BE2C (cell line): ENCODE data around the gene RGMA.

Source experiments
- DNase-seq: peaks from one replicate; pipeline ENCODE4 v3.0.0-alpha.2; 2020
- H3K27me3 ChIP-seq: fragments of 250-450 bp; sonication (Bioruptor Pico); 2 replicates; pipeline ENCODE4 v1.5.1; 2020; ENCODE audit warnings: mild to moderate bottlenecking
- H3K36me3 ChIP-seq: fragments of 250-450 bp; sonication (Bioruptor Pico); 2 replicates; pipeline ENCODE4 v1.5.1; 2020; ENCODE audit warnings: mild to moderate bottlenecking
- H3K4me1 ChIP-seq: fragments of 250-450 bp; sonication (Bioruptor Pico); 2 replicates; pipeline ENCODE4 v1.5.1; 2020
- H3K4me3 ChIP-seq: 2 replicates; pipeline ENCODE4 v1.5.1; 2011; ENCODE audit warnings: low read depth, low read length
- H3K9me3 ChIP-seq: fragments of 250-450 bp; sonication (Bioruptor Pico); 2 replicates; pipeline ENCODE4 v1.5.1; 2020
- CTCF ChIP-seq: IDR thresholded peaks from 2 replicates; pipeline ENCODE4 v1.5.1; 2012; ENCODE audit warnings: mild to moderate bottlenecking, low read depth, low read length

The RGMA gene

GRCh38 chr15:93073465-93073952 lies 15.5 kb downstream of the RGMA start:
- no peaks in the 10 kb centered on the region for H3K36me3 ChIP-seq
- no peak for TF ChIP-seq CTCF
- peaks cover 43% of the 10 kb centered on the region for H3K27me3 ChIP-seq
- no peak for DNase-seq
- H3K4me1 ChIP-seq = no peaks in the 10 kb centered on the region
- no peaks in the 10 kb centered on the region for H3K9me3 ChIP-seq
- H3K4me3 ChIP-seq = peak overlapping the region; percentile 33; the same call in 1 of the 2 replicates

GRCh38 chr15:93072411-93073394 lies 16.3 kb downstream of the RGMA start:
- Histone ChIP-seq H3K4me1 (no peaks in the 10 kb centered on the region), H3K9me3 (no peaks in the 10 kb centered on the region), H3K4me3 (peak overlapping the region; percentile 58), H3K36me3 (no peaks in the 10 kb centered on the region), H3K27me3 (peaks cover 37% of the 10 kb centered on the region)
- no peak for TF ChIP-seq CTCF
- DNase-seq = peak; percentile 86

- no peaks in the 10 kb centered on the region for H3K9me3 ChIP-seq
- H3K27me3 ChIP-seq = peaks cover 33% of the 10 kb centered on the region
- peak overlapping the region; percentile 58 for H3K4me3 ChIP-seq
- no peaks in the 10 kb centered on the region for H3K36me3 ChIP-seq
- H3K4me1 ChIP-seq = no peaks in the 10 kb centered on the region
- no peak for DNase-seq
- no peak for TF ChIP-seq CTCF
Observed at GRCh38 chr15:93072011-93072410, 17.0 kb downstream of the RGMA start.

GRCh38 chr15:93071469-93071936 lies 17.5 kb downstream of the RGMA start:
- Histone ChIP-seq H3K36me3 (no peaks in the 10 kb centered on the region), H3K4me1 (no peaks in the 10 kb centered on the region), H3K27me3 (peaks cover 30% of the 10 kb centered on the region), H3K4me3 (no peak overlapping the region), H3K9me3 (no peaks in the 10 kb centered on the region)
- TF ChIP-seq CTCF = no peak
- no peak for DNase-seq

GRCh38 chr15:93070551-93071296 lies 18.3 kb downstream of the RGMA start:
- Histone ChIP-seq H3K4me1 (no peaks in the 10 kb centered on the region), H3K9me3 (no peaks in the 10 kb centered on the region), H3K27me3 (peaks cover 28% of the 10 kb centered on the region), H3K4me3 (no peak overlapping the region), H3K36me3 (no peaks in the 10 kb centered on the region)
- no peak for DNase-seq
- TF ChIP-seq CTCF = no peak
